K562 (cell line): ENCODE measurements around the gene OCIAD1. TPM values are rescaled to one million over a fixed set of nuclear protein-coding genes. Genes with fewer than 3 reads are reported as not detected.

ENCODE experiments used
- ATAC-seq: fragments of 200-7000 bp; cut with Tn5 transposase; 3 replicates; pipeline ENCODE4 v1.9.1; 2020; ENCODE audit warnings: moderate library complexity
- BruUV-seq: library from RNA; stranded (reverse); fragments of 400-500 nt; replicated peaks from 2 replicates; lab custom pipeline; 2021; lab: Mats Ljungman, UMichigan
- CTCF ChIA-PET: fragments of 300-600 bp; formaldehyde crosslinking; extraction: SDS; loops from one replicate; lab custom pipeline; 2021; ENCODE audit warnings: low intra/inter-chr PET ratio; lab: Yijun Ruan, JAX
- POLR2A ChIA-PET: fragments of 300-600, 350-650 bp; sonication (Branson Sonifier 250); formaldehyde crosslinking; extraction: SDS; loops from one replicate; lab custom pipeline; 2021; ENCODE audit warnings: antibody characterized with exemption, inconsistent platforms; lab: Yijun Ruan, JAX
- DNase-seq, 4 experiments: peaks; one replicate each; pipeline versions ENCODE4 v3.0.0 to v3.0.0-alpha.2; 2011 to 2018; ENCODE audit warnings: low spot score in 3 of 4, mixed read lengths in 3 of 4; ENCODE audit errors: extremely low read depth in 1 of 4
- FAIRE-seq: peaks from 2 replicates; lab custom pipeline; 2011; peaks lifted over from hg19 to GRCh38; lab: Jason Lieb, UNC
- H2AFZ ChIP-seq: 2 replicates; pipeline ENCODE4 v1.6.0; 2011; ENCODE audit warnings: low read depth, low read length, control low read depth, inconsistent platforms
- H3K27ac ChIP-seq: fragments of 200-600 bp; 3 replicates; pipeline ENCODE4 v1.8.0; 2011; ENCODE audit warnings: low read depth, mild to moderate bottlenecking, control low read depth, inconsistent platforms, low read length, moderate library complexity, mixed read lengths; ENCODE audit errors: extremely low read depth
- H3K27me3 ChIP-seq, 2 experiments: fragments of 300-600 bp in 1 of 2; 2 replicates in 1 of 2; 3 replicates in 1 of 2; pipeline versions ENCODE4 v1.6.0 to v1.8.0; 2011; ENCODE audit warnings: inconsistent platforms in 2 of 2, low read length in 2 of 2, mild to moderate bottlenecking in 1 of 2, mixed read lengths in 1 of 2, moderate library complexity in 1 of 2; ENCODE audit not compliant: control insufficient read depth in 2 of 2, insufficient read depth in 2 of 2
- H3K36me3 ChIP-seq: fragments of 300-600 bp; 3 replicates; pipeline ENCODE4 v1.8.0; 2011; ENCODE audit warnings: mild to moderate bottlenecking, low read length, inconsistent platforms; ENCODE audit not compliant: control insufficient read depth, insufficient read depth
- H3K4me1 ChIP-seq, 2 experiments: fragments of 200-600 bp in 1 of 2; replicated peaks in 1 of 2; 2 replicates in 1 of 2; 3 replicates in 1 of 2; pipeline versions ENCODE4 v1.5.1 to v1.8.0; 2011; ENCODE audit warnings: inconsistent platforms in 2 of 2, low read length in 2 of 2, mild to moderate bottlenecking in 1 of 2, mixed read lengths in 1 of 2, moderate library complexity in 1 of 2; ENCODE audit not compliant: control insufficient read depth in 2 of 2, insufficient read depth in 2 of 2
- H3K4me2 ChIP-seq: 2 replicates; pipeline ENCODE4 v1.6.1; 2011; ENCODE audit warnings: low read length, control low read depth, inconsistent platforms, mixed read lengths; ENCODE audit not compliant: insufficient read depth
- H3K4me3 ChIP-seq: fragments of 200-600 bp; sonication (generic), shearing (Covaris generic); 2 replicates; pipeline ENCODE4 v1.5.1; 2016; ENCODE audit warnings: control low read depth, inconsistent platforms
- H3K79me2 ChIP-seq: fragments of 200-600 bp; 3 replicates; pipeline ENCODE4 v1.8.0; 2011; ENCODE audit warnings: low read length, inconsistent platforms; ENCODE audit not compliant: control insufficient read depth, insufficient read depth
- H3K9ac ChIP-seq, 2 experiments: 2 replicates each; pipeline versions ENCODE4 v1.6.0 to v1.6.1; 2011; ENCODE audit warnings: low read depth in 2 of 2, low read length in 2 of 2, control low read depth in 1 of 2, inconsistent platforms in 1 of 2, mild to moderate bottlenecking in 1 of 2, mixed read lengths in 1 of 2; ENCODE audit not compliant: insufficient read depth in 1 of 2
- H3K9me1 ChIP-seq: one replicate; pipeline ENCODE4 v1.6.0; 2011; ENCODE audit warnings: inconsistent platforms, mild to moderate bottlenecking, low read length, moderate library complexity; ENCODE audit not compliant: control insufficient read depth, insufficient read depth
- H3K9me3 ChIP-seq: replicated peaks from 2 replicates; pipeline ENCODE4 v1.5.1; 2011; ENCODE audit warnings: low read depth, low read length, inconsistent platforms; ENCODE audit not compliant: control insufficient read depth, insufficient read depth
- H4K20me1 ChIP-seq: replicated peaks from 2 replicates; pipeline ENCODE4 v1.6.1; 2011; ENCODE audit warnings: low read length, inconsistent platforms, mixed read lengths; ENCODE audit not compliant: control insufficient read depth, insufficient read depth
- CTCF ChIP-seq, 3 experiments: IDR thresholded peaks in 2 of 3; conservative IDR thresholded peaks in 1 of 3; 2 replicates each; pipeline ENCODE4 v1.5.1; 2011 to 2012; ENCODE audit warnings: low read length in 3 of 3, mild to moderate bottlenecking in 3 of 3, control low read depth in 2 of 3, improper control_type of control experiment in 1 of 3, inconsistent platforms in 1 of 3, low read depth in 1 of 3, mixed read lengths in 1 of 3, moderate library complexity in 1 of 3; ENCODE audit not compliant: insufficient read depth in 2 of 3
- HEY1 ChIP-seq: fragments of 250-450 bp; sonication (Bioruptor Pico); IDR thresholded peaks from 2 replicates; pipeline ENCODE4 v1.5.0; 2020; ENCODE audit warnings: mild to moderate bottlenecking, moderate library complexity, borderline replicate concordance
- RAD21 ChIP-seq, 2 experiments: fragments of 250-450 bp in 1 of 2; fragments of 450-650 bp in 1 of 2; sonication (Bioruptor Pico) in 1 of 2; formaldehyde crosslinking in 1 of 2; IDR thresholded peaks in 1 of 2; conservative IDR thresholded peaks in 1 of 2; 2 replicates each; pipeline versions ENCODE4 v1.4.0 to v1.8.0; 2020 to 2022; ENCODE audit warnings: mild to moderate bottlenecking in 2 of 2, moderate library complexity in 1 of 2
- REST ChIP-seq, 2 experiments: fragments of 450-650 bp; formaldehyde crosslinking in 1 of 2; IDR thresholded peaks; 2 replicates each; pipeline versions ENCODE4 v1.4.0 to v1.6.1; 2014 to 2020; ENCODE audit warnings: mild to moderate bottlenecking in 2 of 2, borderline replicate concordance in 1 of 2, low read depth in 1 of 2
- TAF15 ChIP-seq: fragments of 200-400 bp; formaldehyde crosslinking; IDR thresholded peaks from 2 replicates; pipeline ENCODE4 v1.6.1; 2017; ENCODE audit warnings: mild to moderate bottlenecking, low read depth, low read length, moderate library complexity
- WGBS: fragments of 100-300 bp; shearing (Covaris generic); methylation state at CpG from one replicate; pipeline ENCODE4 v1.1.6; 2016; ENCODE audit warnings: low coverage, mixed read lengths; ENCODE audit not compliant: insufficient coverage; ENCODE audit errors: missing lambda C conversion rate; 5-methylcytosine and 5-hydroxymethylcytosine counted together
- in situ Hi-C: fragments of 300-500 bp; cut with MboI; formaldehyde crosslinking; loops from 4 replicates; pipeline ENCODE4 v1.15.0; 2018; ENCODE audit warnings: inconsistent platforms, mixed read lengths
- intact Hi-C: fragments of 100-400 bp; cut with micrococcal nuclease; formaldehyde crosslinking; loops from 2 replicates; pipeline ENCODE4 v1.14.2; 2022
- polyA plus RNA-seq, 8 experiments: library from polyadenylated mRNA; depleted of rRNA in 4 of 8; stranded (reverse) in 5 of 8; unstranded in 3 of 8; fragments of >200 nt; fragmentation: Nextera tagmentation in 2 of 8; fragmentation: Illumina TruSeq in 1 of 8; extraction: Ambion mirVana in 2 of 8; extraction: Trizol in 1 of 8; gene quantifications; 2 replicates each; pipeline versions ENCODE4 v1.2.1 to v1.2.3, GENCODE V29; 2011 to 2014; ENCODE audit warnings: inconsistent platforms in 1 of 8, missing spikeins in 1 of 8
- total RNA-seq, 7 experiments: library from RNA; depleted of rRNA in 6 of 7; stranded (reverse); fragments of >200 nt in 6 of 7; fragmentation: Illumina TruSeq in 2 of 7; extraction: Trizol in 2 of 7; gene quantifications; 2 replicates each; pipeline versions ENCODE4 v1.2.1 to v1.2.3, GENCODE V29; 2011 to 2021; ENCODE audit warnings: low replicate concordance in 1 of 7

Gene OCIAD1
- total and polyA plus RNA-seq, 9 of the 15 experiments (the other 6 are each of a cell fraction or from before 2014, with no cell fraction given), result 99.0 to 358 (median 196) TPM

- ATAC-seq (peak; percentile 90), DNase-seq (no peak), FAIRE-seq (no peak)
- BruUV-seq, result no TSS peak
- intact Hi-C loops (loop anchor here (5.0 kb wide), 1 partner anchor 84 kb away; no protein-coding TSS in a partner anchor), in situ Hi-C loops (no loop called here)
- H3K79me2 ChIP-seq, result no peaks in the 10 kb centered on the region
- H2AFZ ChIP-seq, result no peak overlapping the region
- peaks cover 0 to 8% of the 10 kb centered on the region in 2 experiments; a peak in 1 of 5 replicates for H3K27me3 ChIP-seq
- no peaks in the 10 kb centered on the region for H3K36me3 ChIP-seq
- H3K4me1 ChIP-seq, result no peaks in the 10 kb centered on the region
- H3K27ac ChIP-seq, result no peak overlapping the region
- no peaks in the 10 kb centered on the region for H3K9me1 ChIP-seq
- ChIA-PET CTCF (interaction anchor here (0.6 kb wide), 1 partner anchor 299 kb away, joined by 3 read pairs; no protein-coding TSS in a partner anchor), POLR2A (no interaction called here)
- H3K9ac ChIP-seq, result no peak overlapping the region
- TF ChIP-seq REST (IDR thresholded peaks at IDR 0.05; ENCODE audit: borderline replicate concordance) (peak; percentile 30; the same call in 1 of the 2 replicates), REST (CRISPR knock-in tag; IDR thresholded peaks at IDR 0.05; ENCODE audit: low read depth) (no peak), RAD21 (CRISPR knock-in tag; conservative IDR thresholded peaks at IDR 0.05 in 1 of 2, IDR thresholded peaks at IDR 0.05 in 1 of 2) (peak in 1 of 2 experiments; percentile 47; a peak in 2 of 4 replicates), TAF15 (no peak), CTCF (IDR thresholded peaks at IDR 0.05 in 2 of 3, conservative IDR thresholded peaks at IDR 0.05 in 1 of 3; ENCODE audit: insufficient read depth in 2 of 3, low read depth in 1 of 3, low read length in 3 of 3) (peak in 2 of 3 experiments; percentile 37 to 41; a peak in 4 of 6 replicates), HEY1 (CRISPR knock-in tag) (no peak)
- no peaks in the 10 kb centered on the region for H3K9me3 ChIP-seq
- 0% methylated on average over 1 of the region's 1 CpG for WGBS
- H3K4me2 ChIP-seq, result no peak overlapping the region
- no peaks in the 10 kb centered on the region for H4K20me1 ChIP-seq
- no peak overlapping the region for H3K4me3 ChIP-seq
Observed at GRCh38 chr4:48877827-48878535, 47.1 kb downstream of the OCIAD1 start.
